NCI-H1092 treated with DMSO at 0.1 percent for 48 hours (cell line): ENCODE measurements around the gene LRRC37A.
"Not testable (repeated sequence)": the region's sequence is repeated elsewhere in the genome, so short reads cannot be mapped to it uniquely, and the experiment has no call there.

Experiments used
- DNase-seq: peaks from one replicate; lab custom pipeline; 2025; lab: John Stamatoyannopoulos, UW

The LRRC37A gene

DNA sequence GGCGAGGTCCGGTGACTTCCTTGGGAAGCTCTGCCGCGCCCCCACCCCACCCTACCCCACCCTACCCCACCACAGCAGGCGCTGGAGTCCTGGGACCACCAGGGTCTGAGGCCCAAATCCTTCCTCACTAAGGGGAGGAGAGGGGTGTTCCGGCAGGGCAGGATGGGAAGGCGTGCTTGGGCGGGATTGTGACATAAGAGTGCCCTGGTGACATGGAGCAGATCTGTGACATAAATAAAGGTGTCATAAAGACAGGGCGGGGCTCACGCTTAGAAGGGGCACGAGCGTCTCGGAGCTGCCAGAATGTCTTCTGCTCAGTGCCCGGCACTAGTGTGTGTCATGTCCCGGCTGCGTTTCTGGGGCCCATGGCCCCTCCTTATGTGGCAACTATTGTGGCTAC, at the start of gene LRRC37A:
TSS of gene LRRC37A (plus strand) at position 301 of the 400 bp plus-strand sequence. CDS start at position 304, 3 bp downstream.
- not testable (repeated sequence) for DNase-seq

DNA sequence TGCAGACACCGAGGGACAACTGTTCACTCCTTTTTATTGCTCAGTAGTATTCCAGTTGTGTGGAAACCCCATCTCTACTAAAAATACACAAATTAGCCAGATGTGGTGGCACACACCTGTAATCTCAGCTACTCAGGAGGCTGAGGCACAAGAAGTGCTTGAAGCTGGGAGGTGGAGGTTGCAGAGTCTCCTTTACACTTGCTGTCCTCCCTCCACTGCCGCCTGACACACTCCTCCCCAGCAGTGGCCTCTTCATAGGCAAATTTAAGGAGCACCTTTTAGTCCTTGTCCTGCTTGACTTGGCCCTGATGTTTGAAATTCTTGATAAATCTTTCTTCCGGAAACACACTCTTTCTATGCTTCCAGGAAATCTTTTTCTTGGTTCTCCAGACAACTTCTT, 45.8 kb upstream of the LRRC37A start:
- not testable (repeated sequence) for DNase-seq

DNA sequence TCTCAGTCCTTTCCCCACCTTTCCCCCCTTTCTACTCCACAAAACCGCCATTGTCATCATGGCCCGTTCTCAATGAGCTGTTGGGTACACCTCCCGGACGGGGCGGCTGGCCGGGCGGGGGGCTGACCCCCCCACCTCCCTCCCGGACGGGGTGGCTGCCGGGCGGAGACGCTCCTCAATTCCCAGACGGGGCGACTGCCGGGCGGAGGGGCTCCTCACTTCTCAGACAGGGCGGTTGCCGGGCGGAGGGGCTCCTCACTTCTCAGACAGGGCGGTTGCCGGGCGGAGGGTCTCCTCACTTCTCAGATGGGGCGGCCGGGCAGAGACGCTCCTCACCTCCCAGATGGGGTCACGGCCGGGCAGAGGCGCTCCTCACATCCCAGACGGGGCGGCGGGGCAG, 42.1 kb upstream of the LRRC37A start:
- DNase-seq = not testable (repeated sequence)

DNA sequence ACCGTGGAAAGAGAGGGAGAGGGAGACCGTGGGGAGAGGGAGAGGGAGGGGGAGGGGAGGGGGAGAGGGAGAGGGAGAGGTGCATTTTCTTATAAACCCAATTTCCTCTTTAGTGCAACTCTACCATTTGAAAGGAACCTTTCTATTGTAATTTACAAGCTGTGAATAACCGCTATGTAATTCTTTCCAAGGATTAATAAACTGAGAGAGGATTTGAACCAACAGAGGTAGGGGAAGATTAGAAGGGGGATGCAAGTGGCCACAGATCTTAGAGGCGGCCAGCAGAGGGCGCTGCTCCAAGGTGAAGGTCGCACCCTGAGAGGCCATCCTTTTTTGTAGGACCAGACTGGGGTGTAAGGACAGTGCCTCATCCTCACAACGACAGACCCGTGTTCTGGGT, 41.2 kb upstream of the LRRC37A start:
- peak; percentile 19 for DNase-seq

- not testable (repeated sequence) for DNase-seq
Observed at GRCh38 chr17:46254215-46254614, 40.7 kb upstream of the LRRC37A start.

DNA sequence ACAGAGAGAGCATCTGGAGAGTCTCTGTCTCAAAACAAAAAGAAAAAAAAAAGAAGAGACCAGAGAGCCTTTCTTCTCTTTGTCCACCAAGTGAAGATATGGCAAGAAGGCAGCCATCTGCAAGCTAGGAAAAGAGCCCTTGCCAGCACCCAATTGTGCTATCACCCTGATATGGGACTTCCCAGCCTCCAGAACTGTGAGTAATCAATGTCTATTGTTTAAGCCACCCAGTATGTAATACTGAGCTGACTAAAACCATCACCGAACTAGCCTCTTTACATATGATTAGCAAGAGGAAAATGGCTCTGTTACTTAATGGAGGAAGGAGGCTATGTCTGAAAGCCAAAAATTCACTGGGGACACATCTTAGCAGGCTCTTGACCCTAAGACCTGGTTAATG, 38.6 kb upstream of the LRRC37A start:
- DNase-seq = not testable (repeated sequence)

- not testable (repeated sequence) for DNase-seq
Observed at GRCh38 chr17:46259845-46260661, 34.9 kb upstream of the LRRC37A start.

GRCh38 chr17:46262271-46262670, 32.7 kb upstream of the LRRC37A start:
- DNase-seq = no peak

GRCh38 chr17:46264456-46265198, 30.3 kb upstream of the LRRC37A start:
- no peak for DNase-seq

DNA sequence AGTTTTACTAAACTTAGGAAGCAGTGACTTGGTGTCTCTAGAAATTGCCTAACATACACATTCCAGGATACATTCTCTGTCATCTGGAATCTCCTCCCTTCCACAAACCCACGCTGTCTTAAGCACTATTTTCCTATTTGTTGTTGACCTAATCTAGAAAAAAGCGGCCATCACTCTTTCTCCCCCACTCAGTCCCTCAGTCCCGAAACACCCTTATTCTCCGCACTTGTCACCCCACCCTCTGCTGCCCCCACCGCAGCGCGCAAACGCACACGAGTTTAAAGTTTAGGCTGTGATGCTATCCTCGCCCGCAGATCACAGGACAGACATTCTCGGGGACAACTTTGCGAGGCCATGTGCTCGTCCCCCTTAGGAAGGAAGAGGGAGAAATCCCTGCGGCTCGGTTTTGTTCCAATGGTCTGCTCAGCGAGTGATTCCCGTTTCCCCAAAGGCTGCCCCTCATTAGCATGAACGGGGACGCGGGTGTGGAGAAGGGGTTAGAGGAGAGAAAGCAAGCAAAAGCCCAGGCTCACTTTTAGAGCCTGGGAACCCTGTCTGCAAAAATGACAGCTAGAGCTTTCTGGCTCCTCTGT, 28.8 kb upstream of the LRRC37A start:
- peak; percentile 51 for DNase-seq

- DNase-seq = peak; percentile 83
Observed at GRCh38 chr17:46266656-46267544, 28.0 kb upstream of the LRRC37A start.

- DNase-seq = peak; percentile 65
Observed at GRCh38 chr17:46270032-46270431, 24.9 kb upstream of the LRRC37A start.

- DNase-seq = no peak
Observed at GRCh38 chr17:46273541-46274236, 21.2 kb upstream of the LRRC37A start.

DNA sequence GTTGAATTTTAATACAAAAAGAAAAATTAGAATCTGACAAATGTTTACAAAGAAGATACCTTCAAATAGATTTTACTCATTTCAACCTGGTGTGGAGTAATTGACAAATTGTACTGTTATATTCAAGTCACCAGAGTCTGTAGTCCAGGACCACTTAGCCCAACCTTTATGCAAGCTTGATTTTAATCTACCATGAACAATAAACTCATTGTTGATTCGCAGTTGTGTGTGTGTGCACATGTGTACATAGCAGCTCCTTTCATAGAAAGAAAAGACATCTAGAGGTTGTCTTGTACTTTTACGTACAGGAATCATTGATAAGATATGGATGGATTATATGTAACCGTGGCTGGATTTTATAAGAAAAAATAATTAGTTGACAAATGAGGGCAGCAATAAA, 20.7 kb upstream of the LRRC37A start:
- no peak for DNase-seq

DNA sequence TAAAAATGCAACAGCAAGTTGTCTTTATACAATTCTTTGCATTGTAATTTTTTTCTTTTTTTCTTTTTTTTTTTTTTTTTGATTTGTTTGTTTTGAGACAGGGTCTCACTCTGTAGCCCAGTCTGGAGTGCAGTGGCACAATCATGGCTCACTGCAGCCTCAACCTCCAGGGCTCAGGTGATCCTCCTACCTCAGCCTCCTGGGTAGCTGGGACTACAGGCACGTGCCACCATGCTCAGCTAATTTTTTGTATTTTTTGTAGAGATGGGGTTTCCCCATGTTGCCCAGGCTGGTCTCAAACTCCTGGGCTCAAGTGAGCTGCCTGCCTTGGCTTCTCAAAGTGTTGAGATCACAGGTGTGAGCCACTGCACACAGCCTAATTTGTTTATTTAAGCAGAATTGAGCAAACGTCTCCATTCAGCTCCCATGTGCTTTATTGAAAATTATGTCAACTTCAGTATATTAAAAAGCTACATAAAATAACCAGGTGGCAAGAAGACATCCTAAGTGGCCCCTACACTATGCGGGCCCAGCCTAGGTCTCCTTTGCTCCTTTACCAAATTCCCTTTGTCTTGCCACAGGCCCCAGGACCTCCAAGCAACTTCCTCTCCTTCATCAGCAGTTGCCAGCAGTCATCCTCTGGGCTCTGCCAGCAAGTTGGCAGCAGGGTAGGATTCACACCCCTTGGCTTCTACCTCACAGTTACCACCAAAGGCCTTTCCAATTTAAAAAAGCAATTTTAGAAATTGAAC, 18.0 kb upstream of the LRRC37A start:
- DNase-seq = peak; percentile 40

DNA sequence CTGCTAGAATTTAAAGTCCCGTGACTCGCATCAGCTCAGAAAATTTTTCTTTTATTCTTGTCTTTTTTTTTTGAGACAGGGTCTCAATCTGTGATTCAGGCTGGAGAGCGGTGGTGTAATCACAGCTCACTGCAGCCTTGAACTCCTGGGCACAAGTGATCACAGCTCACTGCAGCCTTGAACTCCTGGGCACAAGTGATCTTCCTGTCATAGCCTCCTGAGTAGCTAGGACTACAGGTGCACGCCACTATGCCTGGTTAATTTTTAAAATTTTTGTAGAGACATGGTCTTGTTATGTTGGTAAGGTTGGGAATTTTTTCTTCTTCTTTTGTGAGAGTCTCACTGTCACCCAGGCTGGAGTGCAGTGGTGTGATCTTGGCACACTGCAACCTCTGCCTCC, 13.6 kb upstream of the LRRC37A start:
- not testable (repeated sequence) for DNase-seq

- DNase-seq = not testable (repeated sequence)
Observed at GRCh38 chr17:46282635-46283034, 12.3 kb upstream of the LRRC37A start.

DNA sequence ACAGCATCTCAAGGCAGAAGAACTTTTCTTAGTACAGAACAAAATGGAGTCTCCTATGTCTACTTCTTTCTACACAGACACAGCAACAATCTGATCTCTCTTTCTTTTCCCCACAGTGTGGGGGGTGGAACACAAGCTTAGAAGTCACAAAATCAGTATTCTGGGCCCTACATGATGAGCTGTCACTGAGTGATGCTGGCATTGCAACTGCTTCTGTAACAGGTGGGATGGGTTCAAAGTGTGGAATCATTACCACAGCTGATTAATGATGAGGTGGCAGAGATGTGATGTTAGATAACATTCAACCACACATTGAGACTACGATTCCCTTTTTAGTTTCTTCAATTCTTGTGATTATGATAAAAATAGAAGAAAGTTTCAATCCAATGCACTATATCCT, 10.5 kb upstream of the LRRC37A start:
- not testable (repeated sequence) for DNase-seq

GRCh38 chr17:46285500-46285899, 9.4 kb upstream of the LRRC37A start:
- DNase-seq = not testable (repeated sequence)

DNA sequence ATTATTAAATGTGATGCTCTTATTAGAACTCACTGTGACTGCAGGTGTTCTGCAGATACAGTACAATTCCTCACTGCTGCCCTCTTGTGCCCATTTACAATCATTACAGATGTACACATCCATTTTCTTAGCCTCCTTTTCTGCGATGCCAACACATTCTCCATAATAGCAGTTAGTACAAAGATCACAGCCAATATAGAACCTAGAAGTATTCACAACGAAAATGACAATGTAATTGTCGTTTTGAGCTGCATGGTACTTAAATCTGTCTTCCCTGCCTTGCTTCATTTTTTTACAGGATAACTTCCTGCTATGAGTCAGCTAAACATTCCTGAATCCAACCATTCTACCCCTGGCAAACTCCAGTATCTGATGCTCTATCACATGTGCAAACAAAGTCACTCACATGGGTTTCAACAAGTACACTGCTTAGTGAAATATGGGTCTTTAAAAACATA, 8.1 kb upstream of the LRRC37A start:
- DNase-seq = peak; percentile 75
